PFSK-1 (cell line): ENCODE results near the gene WDR13.

Source experiments
- SIN3A ChIP-seq: IDR thresholded peaks from 2 replicates; pipeline ENCODE4 v1.6.1; 2012; ENCODE audit warnings: mild to moderate bottlenecking, low read length, moderate library complexity, borderline replicate concordance; ENCODE audit not compliant: insufficient read depth
- TAF1 ChIP-seq: IDR thresholded peaks from 2 replicates; pipeline ENCODE4 v1.6.1; 2012; ENCODE audit warnings: low read length, control low read depth, borderline replicate concordance; ENCODE audit not compliant: insufficient read depth

DNA sequence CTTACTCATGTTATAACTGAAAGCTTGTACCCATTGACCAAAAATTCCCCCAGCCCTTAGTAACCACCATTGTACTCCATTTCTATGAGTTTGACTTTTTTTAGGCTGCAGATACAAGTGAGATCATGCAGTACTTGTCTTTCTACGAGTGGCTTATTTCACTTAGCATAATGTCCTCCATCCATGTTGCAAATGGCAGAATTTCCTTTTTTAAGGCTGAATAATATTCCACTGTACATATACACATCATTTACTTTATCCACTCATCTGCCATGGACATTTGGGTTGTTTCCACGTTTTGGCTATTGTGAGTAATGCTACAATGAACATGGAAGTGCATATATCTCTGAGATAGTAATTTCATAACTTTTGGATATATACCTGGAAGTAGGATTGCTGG lies 12.6 kb upstream of the WDR13 start:
- TF ChIP-seq TAF1 (no peak), SIN3A (no peak)
